NCI-H2196 treated with DMSO at 0.1 percent for 48 hours (cell line): ENCODE results near the gene NBDY.
"Not testable (repeated sequence)": the region's sequence is repeated elsewhere in the genome, so short reads cannot be mapped to it uniquely, and the experiment has no call there.

ENCODE experiments used
- DNase-seq: peaks from one replicate; lab custom pipeline; 2025; ENCODE audit not compliant: unreplicated experiment; lab: John Stamatoyannopoulos, UW

Gene NBDY, protein sequence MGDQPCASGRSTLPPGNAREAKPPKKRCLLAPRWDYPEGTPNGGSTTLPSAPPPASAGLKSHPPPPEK

DNA sequence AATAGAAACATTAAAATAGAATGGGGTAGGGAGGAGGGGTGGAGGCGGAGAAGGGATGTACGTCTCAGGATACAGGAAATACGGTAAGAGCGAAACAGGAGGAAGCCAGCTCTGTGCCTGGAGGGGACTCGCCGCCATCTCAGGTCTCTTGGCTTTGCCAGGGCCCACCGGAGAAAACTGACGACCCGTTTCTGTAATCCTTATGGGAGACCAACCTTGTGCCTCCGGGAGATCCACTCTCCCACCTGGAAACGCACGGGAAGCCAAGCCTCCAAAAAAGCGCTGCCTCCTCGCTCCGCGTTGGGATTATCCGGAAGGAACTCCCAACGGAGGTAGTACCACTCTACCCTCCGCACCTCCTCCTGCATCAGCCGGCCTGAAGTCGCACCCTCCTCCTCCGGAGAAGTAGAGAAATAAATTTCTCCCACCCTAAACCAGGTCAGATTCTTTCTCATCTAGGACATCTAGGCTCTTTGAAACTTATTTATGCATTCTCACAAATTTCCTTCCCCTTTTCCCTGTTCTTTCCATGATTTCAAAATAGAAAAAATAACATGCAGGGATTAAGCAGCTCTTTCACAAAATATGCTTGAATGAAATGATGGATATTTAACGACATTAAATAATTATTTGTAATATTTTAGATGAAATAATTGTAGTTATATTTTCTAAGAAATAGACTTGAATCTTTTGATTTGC, at the start of gene NBDY:
TSS of gene NBDY (plus strand) at position 92 of the 699 bp plus-strand sequence. CDS start at position 203, 111 bp downstream.
- DNase-seq, result peak; percentile 11

DNA sequence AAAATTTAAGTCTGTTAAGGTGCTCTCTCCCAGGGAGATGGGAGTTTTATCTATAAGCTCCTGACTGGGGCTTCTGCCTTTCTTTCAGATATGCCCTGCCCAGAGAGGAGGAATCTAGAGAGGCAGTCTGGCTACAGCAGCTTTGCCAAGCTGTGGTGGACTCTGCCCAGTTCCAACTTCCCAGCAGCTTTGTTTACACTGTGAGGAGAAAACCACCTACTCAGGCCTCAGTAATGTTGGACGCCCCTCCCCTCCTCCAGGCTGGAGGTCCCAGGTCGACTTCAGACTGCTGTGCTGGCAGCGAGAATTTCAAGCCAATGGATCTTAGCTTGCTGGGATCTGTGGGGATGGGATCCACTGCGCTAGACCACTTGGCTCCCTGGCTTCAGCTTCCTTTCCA, 24.5 kb upstream of the NBDY start:
- DNase-seq, result not testable (repeated sequence)

DNA sequence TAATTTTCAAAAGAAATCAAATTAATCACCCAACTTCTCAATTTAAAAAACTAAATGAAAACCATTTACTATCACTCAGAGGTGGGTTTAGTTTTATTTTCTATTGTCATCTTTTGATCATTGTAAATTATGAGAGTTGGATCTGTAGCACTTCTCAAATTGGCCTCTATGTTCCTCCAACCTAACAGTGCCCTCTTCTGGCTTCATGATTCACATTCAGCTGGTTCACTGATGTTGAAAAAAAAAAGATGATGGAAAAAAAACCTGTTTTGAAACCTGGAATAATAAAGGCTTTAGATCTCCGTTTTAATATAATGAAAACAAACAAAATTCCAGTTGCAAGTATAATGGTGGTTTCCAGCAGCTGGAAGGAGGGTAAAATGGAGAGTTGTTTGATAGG, 2.4 kb upstream of the NBDY start:
- DNase-seq, result peak; percentile 30

DNA sequence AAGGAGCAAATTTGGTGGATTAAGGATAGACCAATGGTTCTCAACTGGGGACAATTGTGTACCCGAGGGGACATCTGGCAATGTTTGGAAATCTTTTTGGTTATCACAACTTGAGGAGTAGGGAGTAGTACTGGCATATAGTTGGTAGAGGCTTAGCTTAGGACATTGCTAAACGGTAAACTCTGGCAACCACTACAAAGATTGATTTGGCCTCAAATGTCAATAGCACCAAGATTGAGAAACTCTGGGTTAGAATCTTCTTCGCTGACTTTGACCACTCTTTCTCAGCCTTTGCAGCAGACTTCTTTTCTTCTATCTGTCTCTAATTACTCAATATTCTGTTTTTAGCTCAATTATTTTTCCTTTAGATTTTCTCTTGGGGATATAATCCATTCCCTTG, 1.5 kb upstream of the NBDY start:
- DNase-seq, result no peak

DNA sequence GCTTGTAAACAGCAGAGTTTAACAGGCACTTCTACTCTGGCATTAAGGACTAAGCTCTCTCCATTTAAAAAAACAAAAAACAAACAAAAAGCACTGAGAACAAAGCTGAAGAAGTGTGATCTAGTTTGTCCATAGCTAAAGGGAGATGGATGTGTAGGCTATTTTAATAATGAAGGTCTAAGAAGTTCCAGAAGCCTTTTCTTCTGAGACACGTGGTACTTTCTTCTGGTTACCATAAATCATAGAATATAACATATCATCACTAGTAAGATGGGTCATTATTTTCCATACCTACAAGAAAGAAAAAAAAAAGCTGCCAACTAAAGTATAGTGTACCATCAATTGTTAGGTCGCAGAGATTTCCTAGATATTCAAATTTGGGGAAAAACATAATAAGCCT, 722 bp upstream of the NBDY start:
- no peak for DNase-seq

DNA sequence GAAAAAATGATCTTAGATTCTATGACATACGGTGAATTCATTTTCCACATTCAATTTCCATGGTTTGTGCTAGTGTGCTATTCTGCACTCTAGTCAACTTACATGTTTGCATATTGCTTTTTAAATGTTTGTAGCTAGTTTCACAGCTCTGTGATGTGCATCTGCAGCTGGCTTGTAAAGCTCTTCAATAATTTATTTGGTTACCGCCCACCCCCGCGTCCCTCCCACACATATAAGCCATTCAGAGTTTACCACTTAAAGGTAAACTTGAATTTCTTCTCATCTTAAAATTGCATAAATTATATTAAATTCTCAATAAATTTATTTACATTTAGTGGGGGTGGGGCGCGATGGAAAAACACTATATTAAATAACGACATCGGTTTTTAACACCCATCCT, 291 bp upstream of the NBDY start:
- DNase-seq, result no peak

DNA sequence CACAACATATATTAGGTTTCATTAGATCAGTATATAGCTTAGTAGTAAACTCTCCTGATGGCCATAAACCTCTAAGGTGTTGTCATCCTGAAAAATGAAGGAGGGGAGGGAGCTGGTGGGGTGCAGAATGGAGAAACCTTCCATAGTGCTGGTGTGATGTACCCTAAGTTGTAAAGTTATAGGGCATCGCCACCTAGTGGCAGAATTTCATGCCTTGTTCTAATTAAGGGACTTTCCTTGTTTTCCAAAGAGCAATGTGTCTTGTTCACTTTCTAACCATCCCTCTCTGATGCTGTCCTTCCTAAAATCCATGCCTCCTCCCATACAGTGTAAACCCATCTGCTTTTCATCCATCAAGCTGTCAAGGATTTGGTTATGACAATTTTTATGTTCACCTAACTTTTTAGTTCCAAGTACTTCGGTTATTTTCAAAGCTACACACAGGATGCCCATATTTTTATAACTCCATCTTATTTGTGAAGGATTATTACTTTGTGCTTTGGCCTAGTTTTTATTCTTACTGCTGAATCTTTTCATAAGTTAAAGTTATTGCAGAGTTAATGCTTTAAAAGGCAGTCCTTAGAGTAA, 4.5 kb downstream of the NBDY start:
- DNase-seq, result no peak

DNA sequence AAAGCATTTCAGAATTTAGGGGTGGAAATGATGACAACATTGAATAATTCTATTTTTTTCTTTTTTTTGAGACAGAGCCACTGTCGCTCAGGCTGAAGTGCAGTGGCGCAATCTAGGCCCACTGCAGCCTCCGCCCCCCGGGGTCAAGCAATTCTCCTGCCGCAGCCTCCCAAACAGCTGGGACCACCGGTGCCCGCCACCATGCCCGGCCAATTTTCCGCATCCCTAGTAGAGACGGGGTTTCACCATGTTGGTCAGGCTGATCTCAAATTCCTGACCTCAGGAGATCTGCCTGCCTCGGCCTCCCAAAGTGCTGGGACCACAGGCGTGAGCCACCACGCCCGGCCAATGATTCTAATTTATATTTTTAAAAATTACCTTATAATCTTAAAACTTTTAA, 7.2 kb downstream of the NBDY start:
- DNase-seq, result no peak

DNA sequence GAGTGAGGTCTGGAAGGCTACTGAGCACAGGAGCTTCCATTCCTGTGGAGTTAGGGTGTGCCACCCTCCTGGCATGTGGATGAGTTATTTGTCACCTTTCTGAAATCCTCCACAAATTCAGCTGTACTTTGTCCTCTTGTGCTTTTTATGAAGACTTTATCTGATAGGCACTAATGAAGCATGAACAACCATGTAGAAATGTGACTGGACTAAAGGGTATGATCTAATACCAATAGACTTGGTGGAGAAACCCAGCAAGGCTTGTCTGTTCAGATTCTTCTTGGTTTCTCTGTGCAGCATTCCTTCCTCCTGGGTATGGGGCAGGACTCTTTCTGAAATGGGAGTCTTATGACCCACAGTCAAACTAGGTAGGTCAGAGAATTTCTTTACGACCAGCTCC, 9.6 kb downstream of the NBDY start:
- DNase-seq, result no peak

DNA sequence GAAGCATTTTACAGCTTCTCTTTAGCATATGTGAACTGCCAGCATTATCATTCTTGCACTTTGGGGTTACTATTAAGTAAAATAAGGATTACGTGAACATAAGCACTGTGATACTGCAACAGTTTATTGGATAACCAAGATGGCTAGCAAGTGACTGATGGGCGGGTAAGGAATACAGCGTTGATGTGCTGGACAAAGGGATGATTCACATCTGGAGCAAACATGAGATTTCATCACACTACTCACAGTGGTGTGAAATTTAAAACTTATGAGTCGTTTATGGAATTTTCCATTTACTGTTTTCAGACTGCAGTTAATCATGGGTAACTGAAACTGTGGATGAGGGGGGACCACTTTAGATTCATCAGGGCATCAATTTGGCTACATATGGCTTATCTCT, 16.0 kb downstream of the NBDY start:
- DNase-seq, result no peak

DNA sequence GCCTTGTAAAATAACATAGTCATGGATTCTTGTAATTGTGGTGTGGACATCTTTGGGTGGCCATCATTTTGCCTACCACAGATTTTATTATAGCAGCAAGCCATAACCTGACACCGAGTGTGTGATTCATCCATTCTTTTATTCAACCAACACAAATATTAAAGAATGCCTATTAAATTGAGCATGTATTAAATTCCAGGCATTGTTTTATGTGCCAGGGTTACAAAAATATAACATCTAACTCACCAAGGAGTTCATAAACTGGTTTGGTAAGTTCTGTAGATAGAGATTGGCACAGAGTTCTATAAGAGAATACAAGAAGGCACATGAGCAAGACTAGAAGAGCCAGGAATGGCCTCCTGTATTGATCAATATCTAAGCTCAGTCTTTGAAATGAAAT, 18.0 kb downstream of the NBDY start:
- no peak for DNase-seq

DNA sequence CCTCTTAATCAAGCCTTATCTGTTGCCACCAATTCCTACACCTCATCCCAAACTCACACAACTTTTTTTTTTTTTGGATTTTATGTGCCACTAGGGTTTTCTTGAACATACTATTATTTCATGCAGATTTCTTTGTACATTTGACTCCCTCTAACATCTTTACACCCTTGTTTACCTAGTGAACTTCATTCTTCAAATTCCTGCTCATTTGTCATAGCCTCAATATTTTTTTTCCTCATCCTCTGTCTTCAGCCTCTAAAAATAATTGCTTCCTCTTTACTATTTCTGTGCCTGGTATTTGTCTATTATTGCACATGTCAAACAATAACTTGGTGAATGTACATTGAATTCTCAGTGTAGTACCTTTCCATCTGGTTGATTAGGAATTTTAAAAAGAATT, 22.0 kb downstream of the NBDY start:
- DNase-seq, result no peak

DNA sequence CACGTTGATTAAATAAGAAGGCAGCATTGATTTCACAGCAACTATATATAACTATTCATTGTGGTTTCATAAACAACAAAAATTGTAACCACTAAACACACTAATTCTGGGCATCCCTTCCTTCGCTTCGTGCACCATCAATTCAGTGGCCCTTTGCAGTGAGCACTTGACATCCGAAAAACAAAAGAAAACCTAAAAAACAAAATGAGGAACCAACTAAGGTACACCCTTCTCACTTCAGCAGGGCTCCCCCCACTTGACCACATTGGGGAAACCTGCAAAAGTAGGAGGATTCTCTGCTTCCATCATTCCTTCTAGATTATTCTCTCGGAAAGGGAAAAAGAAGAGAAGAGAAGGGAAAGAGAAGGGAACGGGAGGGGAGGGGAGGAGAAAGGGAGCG, 28.3 kb downstream of the NBDY start:
- no peak for DNase-seq

DNA sequence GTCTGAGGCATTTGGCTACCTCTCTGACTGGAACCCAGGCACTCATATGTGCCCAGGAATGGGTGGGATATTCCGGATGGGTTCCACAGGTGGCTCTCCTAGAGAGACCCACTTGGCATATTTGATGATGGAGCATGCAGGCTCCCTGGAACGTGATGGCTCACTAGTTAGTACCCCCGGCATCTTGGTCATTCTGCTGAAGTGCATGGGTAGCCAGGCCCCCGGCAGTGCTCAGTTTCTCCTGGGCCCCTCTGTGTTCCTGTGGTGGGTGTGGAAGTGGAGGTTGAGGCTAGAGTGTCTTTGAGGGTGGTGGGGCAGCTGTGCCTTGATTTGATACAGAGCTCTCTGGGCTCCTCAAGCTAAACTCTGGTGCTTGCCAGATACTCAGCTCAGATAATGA, 29.4 kb downstream of the NBDY start:
- DNase-seq, result no peak

DNA sequence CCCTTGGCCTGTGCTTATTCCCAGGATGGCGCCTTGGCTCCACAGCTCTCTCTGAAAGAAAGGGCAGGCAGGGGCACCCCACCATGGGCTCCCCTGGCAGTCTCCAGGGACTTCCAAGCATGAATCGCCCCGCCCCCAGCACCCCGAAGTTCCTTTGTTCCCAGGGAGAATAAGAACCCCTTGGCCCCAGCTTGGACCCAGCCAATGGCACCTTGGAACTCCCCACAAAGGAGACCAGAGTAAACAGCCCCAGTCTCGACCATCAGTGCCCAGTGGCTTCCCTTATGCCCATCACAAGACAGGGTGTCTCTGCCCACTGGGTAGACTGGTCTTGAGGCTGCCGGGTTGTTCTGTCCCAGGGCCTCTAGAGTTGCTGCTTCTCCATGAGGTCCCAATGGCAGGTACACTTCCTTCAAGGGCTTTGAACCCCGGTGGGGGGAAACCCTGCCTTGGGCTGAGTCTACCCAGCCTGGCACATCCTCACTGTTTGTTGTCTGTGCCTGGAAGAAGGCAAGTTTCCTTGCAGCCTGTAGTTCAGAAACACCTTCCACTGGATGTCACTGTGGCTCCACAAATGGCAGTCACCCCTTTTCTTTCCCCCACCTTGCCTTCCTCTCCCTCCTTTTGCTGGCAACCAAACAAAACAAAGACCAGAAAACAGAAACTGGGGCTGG, 30.8 kb downstream of the NBDY start:
- no peak for DNase-seq

DNA sequence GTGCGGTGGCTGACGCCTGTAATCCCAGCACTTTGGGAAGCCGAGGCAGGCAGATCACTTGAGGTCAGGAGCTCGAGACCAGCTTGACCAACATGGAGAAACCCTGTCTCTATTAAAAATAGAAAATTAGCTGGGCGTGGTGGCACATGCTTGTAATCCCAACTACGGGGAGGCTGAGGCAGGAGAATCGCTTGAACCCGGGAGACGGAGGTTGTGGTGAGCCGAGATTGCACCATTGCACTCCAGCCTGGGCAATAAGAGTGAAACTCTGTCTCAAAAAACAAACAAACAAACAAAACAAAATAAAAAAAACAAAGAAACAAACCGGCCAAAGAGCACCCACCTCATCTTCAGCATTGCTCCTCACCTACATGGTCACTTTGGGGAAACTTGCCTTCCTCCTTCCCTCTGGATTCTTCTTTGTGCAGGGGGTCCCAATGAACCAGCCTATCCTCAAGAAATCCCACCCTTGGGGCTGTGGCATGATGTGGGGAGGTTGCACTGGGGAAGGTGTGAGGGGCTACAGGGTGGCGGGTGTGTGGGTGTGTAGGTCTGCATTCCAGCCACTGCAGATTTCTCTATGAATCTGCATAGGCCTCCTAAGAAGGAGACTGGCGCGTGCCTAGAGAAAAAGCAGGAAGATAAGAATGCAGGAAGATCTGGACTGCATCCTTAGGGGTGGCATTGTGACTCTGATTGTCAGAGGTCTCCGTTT, 31.5 kb downstream of the NBDY start:
- DNase-seq, result not testable (repeated sequence)

DNA sequence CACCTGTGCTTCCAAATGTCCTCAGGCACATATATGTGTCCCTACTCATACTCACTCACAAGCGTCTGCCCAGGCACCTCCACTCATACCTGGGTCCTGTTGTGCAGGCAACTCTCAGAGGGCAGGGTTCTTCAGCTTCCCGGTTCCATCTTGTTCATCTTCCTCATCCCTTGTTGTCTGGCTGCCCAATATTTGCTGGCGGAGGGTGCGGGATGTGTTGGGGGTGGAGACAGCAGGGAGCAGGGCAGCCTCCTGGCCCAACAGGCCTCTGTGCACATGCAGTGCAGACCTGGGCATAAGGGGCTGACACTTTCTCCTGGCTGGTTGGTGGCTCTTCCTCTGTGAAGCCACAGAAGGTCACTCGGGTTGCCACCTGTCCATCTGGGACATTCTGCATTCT, 32.1 kb downstream of the NBDY start:
- no peak for DNase-seq

DNA sequence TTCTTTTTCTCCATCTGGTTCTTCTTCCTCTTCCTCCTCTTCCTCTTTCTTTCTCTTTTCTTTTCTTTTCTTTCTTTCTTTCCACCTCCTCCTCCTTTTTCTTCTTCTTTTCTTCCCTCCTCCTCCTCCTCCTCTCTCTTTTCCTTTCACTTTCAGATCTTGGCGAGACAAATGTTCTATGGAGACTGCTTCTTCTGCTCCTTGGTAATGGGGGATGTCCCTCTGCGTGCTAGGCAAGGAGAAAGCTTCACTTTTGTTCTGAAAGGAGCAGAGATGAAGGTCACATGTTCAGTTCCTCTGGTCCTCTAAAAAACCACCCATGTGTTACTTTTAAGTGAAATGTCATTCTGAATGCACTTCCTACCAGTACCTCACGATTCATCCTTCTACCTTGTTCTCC, 33.2 kb downstream of the NBDY start:
- DNase-seq, result no peak

DNA sequence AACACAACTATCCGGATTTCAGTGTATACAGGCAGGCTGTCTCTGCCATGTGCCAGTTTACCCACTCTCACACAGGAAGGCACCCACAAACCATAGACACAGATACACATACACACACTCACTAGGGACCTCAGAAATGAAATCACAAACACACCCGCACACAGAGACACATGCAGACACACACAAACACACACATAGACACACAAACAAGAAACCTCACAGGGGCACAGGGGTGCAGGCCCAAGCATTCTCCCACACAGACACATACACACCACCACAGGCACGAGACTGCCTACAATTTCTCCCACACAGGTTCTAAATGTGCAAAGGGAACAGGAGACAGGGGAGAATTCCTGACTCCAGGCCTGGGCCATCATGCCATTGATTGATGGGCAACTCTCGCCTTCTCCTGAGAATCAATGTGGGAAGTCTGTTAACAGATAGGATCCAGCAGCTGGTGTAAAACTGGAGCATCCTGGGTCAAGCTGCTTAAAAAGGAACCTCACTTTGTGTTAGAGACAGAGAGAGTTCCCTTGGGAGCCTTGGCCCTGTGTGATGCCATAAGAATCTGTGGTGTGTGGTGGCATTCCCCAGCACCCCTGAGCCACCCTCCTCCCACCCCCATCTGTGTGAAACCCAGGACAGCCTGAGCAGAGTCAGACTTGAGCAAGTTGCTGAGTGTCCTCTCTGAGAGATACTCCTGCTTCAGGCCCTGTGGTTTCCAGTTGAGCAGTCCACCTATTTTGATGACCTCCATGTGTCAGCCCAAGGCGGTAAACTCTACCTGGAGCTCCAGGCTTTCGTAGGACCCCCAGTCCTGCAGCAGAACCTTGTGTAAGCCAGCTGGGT, 33.9 kb downstream of the NBDY start:
- DNase-seq, result no peak

DNA sequence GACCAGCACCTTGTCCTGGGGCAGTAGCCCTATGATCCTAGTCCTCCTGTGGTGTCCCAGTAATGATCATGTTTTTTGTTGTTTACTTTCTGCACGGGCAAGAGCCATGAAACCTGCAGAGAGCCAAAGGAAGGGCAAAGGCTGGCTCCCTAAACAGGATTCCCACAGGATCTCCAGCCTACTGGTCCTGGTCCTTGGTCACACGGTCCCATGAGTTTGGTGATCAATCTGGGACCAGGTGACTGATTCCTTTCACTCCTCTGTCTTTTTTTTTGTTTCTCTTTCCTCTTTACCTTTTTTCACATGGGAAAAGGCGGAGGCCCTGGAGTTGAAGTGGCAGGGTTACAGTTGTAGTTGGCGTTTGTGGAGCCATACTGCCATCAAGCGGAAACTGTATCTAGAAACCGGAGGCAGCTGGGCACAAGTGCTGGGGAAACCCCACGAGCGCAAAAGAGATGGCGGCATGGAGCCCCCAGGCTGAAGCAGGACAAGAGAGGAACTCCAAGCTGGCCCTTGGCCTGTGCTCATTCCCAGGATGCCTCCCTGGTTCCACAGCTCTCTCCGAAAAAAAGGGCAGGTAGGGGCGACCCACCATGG, 34.6 kb downstream of the NBDY start:
- no peak for DNase-seq
